Measurements from ENCODE around the gene MAPK13.

- no peak for TF ChIP-seq EZH2 (IDR thresholded peaks at IDR 0.05; ENCODE audit: insufficient read depth, poor library complexity, severe bottlenecking)
- TF ChIP-seq EZH2phosphoT487 (IDR thresholded peaks at IDR 0.05; ENCODE audit: insufficient read depth, low read depth), result no peak
Observed at GRCh38 chr6:36130667-36131510, 576 bp downstream of the MAPK13 start.
